ENCODE measurements around the gene AKR1C1. TPM values are rescaled to one million over a fixed set of nuclear protein-coding genes. Genes with fewer than 3 reads are reported as not detected.
A peak's percentile ranks its signal among the peaks of the same experiment; 100 is the strongest.

The AKR1C1 gene
- total and polyA plus RNA-seq, 2 of the 13 experiments (the other 11 are each of a cell fraction or from before 2014, with no cell fraction given), result 948 to 2,238 TPM

DNA sequence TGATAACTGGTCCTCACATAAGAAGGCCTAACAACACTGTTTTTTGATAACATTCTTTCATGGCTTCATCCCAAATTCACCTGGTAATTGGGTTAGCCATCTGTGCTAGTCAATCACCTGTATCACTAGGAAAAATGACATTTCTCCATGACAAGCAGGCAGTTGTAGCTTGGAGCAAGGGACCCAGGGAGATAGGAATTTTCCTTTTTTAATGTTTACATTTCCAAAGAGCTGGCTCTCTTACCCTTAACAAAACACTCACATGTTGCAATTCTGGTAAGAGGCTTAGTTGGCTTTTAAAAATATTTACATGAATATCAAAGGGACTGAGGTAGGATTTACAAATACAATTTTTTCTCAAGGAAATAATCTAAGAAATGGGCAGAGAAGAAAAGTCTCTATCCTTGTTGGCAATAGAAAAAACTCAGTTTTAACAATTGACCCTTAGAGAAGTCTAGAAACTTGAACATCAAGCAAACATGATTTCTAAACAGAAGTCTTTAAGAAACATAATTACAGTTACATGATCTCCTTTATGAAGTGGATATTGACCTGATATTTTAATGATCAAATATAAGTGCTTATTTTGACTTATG, 16.1 kb upstream of the AKR1C1 start (continued):
- TF ChIP-seq, protein P1, sequence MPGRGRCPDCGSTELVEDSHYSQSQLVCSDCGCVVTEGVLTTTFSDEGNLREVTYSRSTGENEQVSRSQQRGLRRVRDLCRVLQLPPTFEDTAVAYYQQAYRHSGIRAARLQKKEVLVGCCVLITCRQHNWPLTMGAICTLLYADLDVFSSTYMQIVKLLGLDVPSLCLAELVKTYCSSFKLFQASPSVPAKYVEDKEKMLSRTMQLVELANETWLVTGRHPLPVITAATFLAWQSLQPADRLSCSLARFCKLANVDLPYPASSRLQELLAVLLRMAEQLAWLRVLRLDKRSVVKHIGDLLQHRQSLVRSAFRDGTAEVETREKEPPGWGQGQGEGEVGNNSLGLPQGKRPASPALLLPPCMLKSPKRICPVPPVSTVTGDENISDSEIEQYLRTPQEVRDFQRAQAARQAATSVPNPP (CRISPR knock-in tag; IDR thresholded peaks at IDR 0.05), result no peak
- TF ChIP-seq ZNF7 (CRISPR knock-in tag; IDR thresholded peaks at IDR 0.05) (no peak), FOSL2 (CRISPR knock-in tag; IDR thresholded peaks at IDR 0.05) (peak; percentile 68), ZNF644 (CRISPR knock-in tag; IDR thresholded peaks at IDR 0.05; ENCODE audit: low read depth) (no peak)
- TF ChIP-seq, protein P2, sequence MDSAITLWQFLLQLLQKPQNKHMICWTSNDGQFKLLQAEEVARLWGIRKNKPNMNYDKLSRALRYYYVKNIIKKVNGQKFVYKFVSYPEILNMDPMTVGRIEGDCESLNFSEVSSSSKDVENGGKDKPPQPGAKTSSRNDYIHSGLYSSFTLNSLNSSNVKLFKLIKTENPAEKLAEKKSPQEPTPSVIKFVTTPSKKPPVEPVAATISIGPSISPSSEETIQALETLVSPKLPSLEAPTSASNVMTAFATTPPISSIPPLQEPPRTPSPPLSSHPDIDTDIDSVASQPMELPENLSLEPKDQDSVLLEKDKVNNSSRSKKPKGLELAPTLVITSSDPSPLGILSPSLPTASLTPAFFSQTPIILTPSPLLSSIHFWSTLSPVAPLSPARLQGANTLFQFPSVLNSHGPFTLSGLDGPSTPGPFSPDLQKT (CRISPR knock-in tag; IDR thresholded peaks at IDR 0.05; ENCODE audit: borderline replicate concordance), result no peak

DNA sequence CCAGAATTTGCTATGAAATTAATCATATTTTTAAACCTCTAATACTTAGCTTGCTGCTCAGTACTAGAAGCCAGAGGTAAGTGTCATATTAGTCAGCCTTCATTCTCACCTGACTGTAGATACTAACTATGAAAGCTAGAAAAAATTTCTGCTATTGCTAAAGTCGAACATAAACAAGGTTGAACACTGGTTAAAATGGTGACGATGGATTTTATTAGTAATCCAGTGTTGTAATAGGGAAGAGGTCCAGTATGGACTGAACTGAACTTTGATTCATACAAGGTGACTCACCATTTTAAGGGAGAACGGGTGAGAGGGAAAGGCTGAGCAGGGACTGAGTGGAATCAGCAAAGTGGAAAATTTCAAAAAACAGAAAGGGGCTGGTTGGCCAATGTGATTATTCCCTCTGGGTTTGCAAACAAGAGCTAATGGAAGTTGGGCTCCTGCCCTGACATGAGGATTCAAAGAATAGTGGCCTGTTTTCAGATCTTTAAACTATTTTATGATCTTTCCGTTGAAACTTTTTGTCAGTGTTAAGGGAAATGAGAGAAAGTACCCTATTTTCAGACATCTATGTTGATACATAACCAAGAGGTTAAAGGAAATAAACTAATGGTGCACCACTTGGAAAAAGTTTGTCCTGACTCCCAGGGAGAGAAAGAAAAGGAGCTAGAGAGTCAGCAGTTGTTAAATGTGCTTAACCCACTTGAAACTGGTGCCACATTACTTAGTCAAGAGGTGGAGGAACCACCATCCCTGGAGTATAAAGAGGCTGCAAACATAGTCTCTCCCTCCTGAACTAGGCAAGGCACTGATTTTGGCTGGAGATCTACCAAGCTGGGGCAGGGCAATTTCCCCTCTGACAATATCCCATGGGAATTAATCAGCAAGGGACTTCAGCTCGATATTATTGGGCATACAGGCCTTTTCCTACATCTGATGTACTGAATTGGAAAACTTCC, 15.3 kb upstream of the AKR1C1 start:
- in situ Hi-C loops (cut with HindIII; ENCODE audit: extremely low pct_ligation_motif_present, low pct_unique_long_range_greater_than_20kb), result no loop called here
- Histone ChIP-seq H3K79me2 (ENCODE audit: insufficient read depth, low read length) (no peaks in the 10 kb centered on the region), H3K9ac (ENCODE audit: insufficient read depth, low read depth, low read length) (peak overlapping the region; percentile 78), H3K27me3 (ENCODE audit: control insufficient read depth in 1 of 2, insufficient read depth in 2 of 2, low read length in 2 of 2) (no peaks in the 10 kb centered on the region), H3K27ac (ENCODE audit: extremely low read length, insufficient read depth, low read length) (peak overlapping the region; percentile 99), H3K4me3 (replicated peaks in 1 of 3; ENCODE audit: insufficient read depth in 1 of 3, low read depth in 2 of 3, low read length in 3 of 3) (peak overlapping the region in 2 of 3 experiments; percentile 5 to 36; a peak in 2 of 6 replicates), H3K9me3 (ENCODE audit: low read length) (no peaks in the 10 kb centered on the region), H3K4me1 (ENCODE audit: insufficient read depth, low read length) (peaks cover 93% of the 10 kb centered on the region), H2AFZ (ENCODE audit: low read length) (no peak overlapping the region), H4K20me1 (ENCODE audit: insufficient read depth, low read length) (no peaks in the 10 kb centered on the region), H3K4me2 (ENCODE audit: low read depth, low read length) (peak overlapping the region; percentile 66), H3K36me3 (replicated peaks in 1 of 2; ENCODE audit: control insufficient read depth in 1 of 2, insufficient read depth in 2 of 2, low read length in 2 of 2) (no peaks in the 10 kb centered on the region)
- DNase-seq (ENCODE audit: low spot score), result peak; percentile 100
- WGBS (ENCODE audit: low lambda C conversion rate), result 6% methylated on average over 5 of the region's 5 CpGs
- intact Hi-C loops (cut with micrococcal nuclease; ENCODE audit: unreplicated experiment), result loop anchor here (2.0 kb wide), 1 partner anchor 123 kb away; no protein-coding TSS in a partner anchor
- peak; percentile 91 for ATAC-seq
- FAIRE-seq, result peak; percentile 90
- BruUV-seq (replicated peaks), result TSS peak; percentile 98
- ChIA-PET POLR2A (interaction anchor here (0.8 to 3.2 kb wide), 12 partner anchors 9 to 200 kb away, joined by 3 to 86 read pairs (median 5); partner anchors contain the start of gene AKR1C1), CTCF (ENCODE audit: low intra/inter-chr PET ratio, low total read pairs) (no interaction called here)
- TF ChIP-seq, protein P3, sequence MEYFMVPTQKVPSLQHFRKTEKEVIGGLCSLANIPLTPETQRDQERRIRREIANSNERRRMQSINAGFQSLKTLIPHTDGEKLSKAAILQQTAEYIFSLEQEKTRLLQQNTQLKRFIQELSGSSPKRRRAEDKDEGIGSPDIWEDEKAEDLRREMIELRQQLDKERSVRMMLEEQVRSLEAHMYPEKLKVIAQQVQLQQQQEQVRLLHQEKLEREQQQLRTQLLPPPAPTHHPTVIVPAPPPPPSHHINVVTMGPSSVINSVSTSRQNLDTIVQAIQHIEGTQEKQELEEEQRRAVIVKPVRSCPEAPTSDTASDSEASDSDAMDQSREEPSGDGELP (IDR thresholded peaks at IDR 0.05; ENCODE audit: borderline replicate concordance, low read depth), result peak; percentile 57; the same call in 1 of the 2 replicates
- TF ChIP-seq ZNF143 (CRISPR knock-in tag; IDR thresholded peaks at IDR 0.05), result no peak
- TF ChIP-seq TCF12 (IDR thresholded peaks at IDR 0.05), result no peak
- TF ChIP-seq TCF12 (CRISPR knock-in tag; IDR thresholded peaks at IDR 0.05), result 0 out of 2 replicates have a peak, but pooled peaks have one; percentile 49
- TF ChIP-seq FOXK1 (CRISPR knock-in tag; IDR thresholded peaks at IDR 0.05; ENCODE audit: borderline replicate concordance, low read depth), result peak; percentile 94; the same call in 1 of the 2 replicates
- TF ChIP-seq, protein P4, sequence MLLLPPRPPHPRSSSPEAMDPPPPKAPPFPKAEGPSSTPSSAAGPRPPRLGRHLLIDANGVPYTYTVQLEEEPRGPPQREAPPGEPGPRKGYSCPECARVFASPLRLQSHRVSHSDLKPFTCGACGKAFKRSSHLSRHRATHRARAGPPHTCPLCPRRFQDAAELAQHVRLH (CRISPR knock-in tag; IDR thresholded peaks at IDR 0.05; ENCODE audit: borderline replicate concordance, low read depth), result 0 out of 2 replicates have a peak, but pooled peaks have one; percentile 60
- TF ChIP-seq, protein P5, sequence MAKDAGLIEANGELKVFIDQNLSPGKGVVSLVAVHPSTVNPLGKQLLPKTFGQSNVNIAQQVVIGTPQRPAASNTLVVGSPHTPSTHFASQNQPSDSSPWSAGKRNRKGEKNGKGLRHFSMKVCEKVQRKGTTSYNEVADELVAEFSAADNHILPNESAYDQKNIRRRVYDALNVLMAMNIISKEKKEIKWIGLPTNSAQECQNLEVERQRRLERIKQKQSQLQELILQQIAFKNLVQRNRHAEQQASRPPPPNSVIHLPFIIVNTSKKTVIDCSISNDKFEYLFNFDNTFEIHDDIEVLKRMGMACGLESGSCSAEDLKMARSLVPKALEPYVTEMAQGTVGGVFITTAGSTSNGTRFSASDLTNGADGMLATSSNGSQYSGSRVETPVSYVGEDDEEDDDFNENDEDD (CRISPR knock-in tag; IDR thresholded peaks at IDR 0.05; ENCODE audit: borderline replicate concordance), result peak; percentile 37; the same call in 1 of the 2 replicates
- no peak for TF ChIP-seq SMYD3 (CRISPR knock-in tag; IDR thresholded peaks at IDR 0.05)
- TF ChIP-seq AHR (CRISPR knock-in tag; IDR thresholded peaks at IDR 0.05), result no peak
- TF ChIP-seq ZNF234 (CRISPR knock-in tag; conservative IDR thresholded peaks at IDR 0.05), result no peak
- TF ChIP-seq ZZZ3 (CRISPR knock-in tag; IDR thresholded peaks at IDR 0.05; ENCODE audit: borderline replicate concordance), result no peak
- no peak for TF ChIP-seq ZBTB8A (CRISPR knock-in tag; IDR thresholded peaks at IDR 0.05; ENCODE audit: borderline replicate concordance, low read depth)

All from HepG2 (cell line).